HL-60/S4 treated with phorbol 12-myristate 13-acetate at 8.2 ng/mL for 4 days and 3 days (cell line): ENCODE data around the gene FKBP2.

Experiments
- in situ Hi-C: fragments of 300-500 bp; cut with MboI; formaldehyde crosslinking; loops from 2 replicates; pipeline ENCODE4 v1.15.0; 2022; ENCODE audit warnings: low sequenced_read_pairs

Gene FKBP2

GRCh38 chr11:64281957-64282770 is 41.3 kb downstream of the FKBP2 start:
- in situ Hi-C loops, result no loop called here

- in situ Hi-C loops, result no loop called here
These were observed 42.2 kb downstream of the FKBP2 start for GRCh38 chr11:64283092-64283491.

- in situ Hi-C loops, result no loop called here
These were observed 43.4 kb downstream of the FKBP2 start, which contains the start of gene BAD for GRCh38 chr11:64284048-64284961. Gene BAD, minus strand, starts transcription at chr11:64284665. Its CDS starts 297 bp downstream, at chr11:64284368.

- in situ Hi-C loops, result no loop called here
These were observed 44.3 kb downstream of the FKBP2 start, which contains the start of gene GPR137 for GRCh38 chr11:64284962-64285884. Gene GPR137, plus strand, starts transcription at chr11:64285848. Its CDS starts 677 bp downstream, at chr11:64286525.

- in situ Hi-C loops, result no loop called here
These were observed 45.2 kb downstream of the FKBP2 start for GRCh38 chr11:64285885-64286800.

GRCh38 chr11:64286801-64287159 is 45.9 kb downstream of the FKBP2 start:
- in situ Hi-C loops, result no loop called here

- in situ Hi-C loops, result no loop called here
These were observed 46.9 kb downstream of the FKBP2 start for GRCh38 chr11:64287676-64288352.

- in situ Hi-C loops, result no loop called here
These were observed 47.5 kb downstream of the FKBP2 start for GRCh38 chr11:64288353-64288750.

GRCh38 chr11:64289002-64289564 is 48.2 kb downstream of the FKBP2 start:
- in situ Hi-C loops, result no loop called here

GRCh38 chr11:64290352-64291261 is 49.7 kb downstream of the FKBP2 start:
- in situ Hi-C loops, result no loop called here

- in situ Hi-C loops, result no loop called here
These were observed 50.4 kb downstream of the FKBP2 start, which contains the start of gene KCNK4 for GRCh38 chr11:64291262-64291751. Gene KCNK4, plus strand, starts transcription at chr11:64291302. Its CDS starts 1,717 bp downstream, at chr11:64293019.

- in situ Hi-C loops, result no loop called here
These were observed 51.0 kb downstream of the FKBP2 start for GRCh38 chr11:64291752-64292459.

- in situ Hi-C loops, result no loop called here
These were observed 51.8 kb downstream of the FKBP2 start for GRCh38 chr11:64292460-64293254.
